Endothelial cell (in vitro differentiated cells): Measurements from ENCODE around the gene CRISPLD2. TPM values are rescaled to one million over a fixed set of nuclear protein-coding genes. Genes with fewer than 3 reads are reported as not detected.

Source experiments
- DNase-seq: peaks from one replicate; pipeline ENCODE4 v3.0.0; 2021; ENCODE audit warnings: low spot score
- H3K27ac Mint-ChIP-seq: one replicate; pipeline ENCODE4 v1.8.0; 2021; ENCODE audit warnings: mixed read lengths, inconsistent platforms; ENCODE audit not compliant: unreplicated experiment
- H3K27me3 Mint-ChIP-seq: one replicate; pipeline ENCODE4 v1.8.0; 2021; ENCODE audit warnings: mild to moderate bottlenecking, moderate library complexity, mixed read lengths, inconsistent platforms; ENCODE audit not compliant: unreplicated experiment
- H3K36me3 Mint-ChIP-seq: one replicate; pipeline ENCODE4 v1.8.0; 2021; ENCODE audit warnings: mild to moderate bottlenecking, low read depth, mixed read lengths, inconsistent platforms; ENCODE audit not compliant: unreplicated experiment
- H3K4me1 Mint-ChIP-seq: one replicate; pipeline ENCODE4 v1.8.0; 2021; ENCODE audit warnings: mild to moderate bottlenecking, mixed read lengths, inconsistent platforms; ENCODE audit not compliant: unreplicated experiment
- H3K4me3 Mint-ChIP-seq: one replicate; pipeline ENCODE4 v1.8.0; 2021; ENCODE audit warnings: mild to moderate bottlenecking, mixed read lengths, inconsistent platforms; ENCODE audit not compliant: unreplicated experiment
- H3K9me3 Mint-ChIP-seq: one replicate; pipeline ENCODE4 v1.8.0; 2021; ENCODE audit warnings: mixed read lengths, inconsistent platforms; ENCODE audit not compliant: unreplicated experiment
- total RNA-seq: library from RNA; stranded (reverse); fragmentation: NEBNext Ultra II Directional; extraction: Animal tissue kit (Norgen Biotek cat#: 25700); gene quantifications from one replicate; pipeline ENCODE4 v1.2.1, GENCODE V29; 2021; ENCODE audit not compliant: unreplicated experiment
- TF ChIP-seq, protein P1 (sequence below): fragments of 200-600 bp; sonication (generic); IDR thresholded peaks from one replicate; pipeline ENCODE4 v1.5.0; 2021; ENCODE audit warnings: antibody characterized with exemption; ENCODE audit not compliant: unreplicated experiment

CRISPLD2 gene
- total RNA-seq, 1 donor from 2014 or later: 0.54 TPM

DNA sequence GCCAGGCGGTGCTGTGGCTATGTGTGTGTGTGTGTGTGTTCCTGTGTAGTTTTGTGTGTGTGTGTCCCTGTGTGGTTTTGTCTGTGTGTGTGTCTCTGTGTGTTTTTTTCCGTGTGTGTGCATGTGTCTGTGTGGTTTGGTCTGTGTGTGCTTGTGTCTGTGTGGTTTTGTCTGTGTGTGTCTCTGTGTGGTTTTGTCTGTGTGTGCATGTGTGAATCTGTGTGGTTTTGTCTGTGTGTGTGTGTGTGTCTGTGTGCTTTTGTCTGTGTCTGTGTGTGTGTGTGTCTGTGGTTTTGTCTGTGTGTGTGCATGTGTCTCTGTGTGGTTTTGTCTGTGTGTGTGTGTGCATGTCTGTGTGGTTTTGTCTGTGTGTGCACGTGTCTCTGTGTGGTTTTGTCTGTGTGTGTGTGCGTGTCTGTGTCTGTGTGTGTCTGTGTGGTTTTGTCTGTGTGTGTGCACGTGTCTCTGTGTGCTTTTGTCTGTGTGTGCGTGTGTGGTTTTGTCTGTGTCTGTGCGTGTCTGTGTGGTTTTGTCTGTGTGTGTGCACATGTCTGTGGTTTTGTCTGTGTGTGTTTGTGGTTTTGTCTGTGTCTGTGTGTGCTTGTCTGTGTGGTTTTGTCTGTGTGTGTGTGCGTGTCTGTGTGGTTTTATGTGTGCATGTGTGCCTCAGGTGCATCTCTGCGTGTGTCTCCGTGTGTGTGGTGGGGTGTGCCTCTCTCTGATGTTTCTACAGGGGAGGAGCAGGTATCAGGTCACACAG is 129.2 kb downstream of the CRISPLD2 start:
- no peaks in the 10 kb centered on the region for H3K27me3 Mint-ChIP-seq
- peaks cover 7% of the 10 kb centered on the region for H3K4me1 Mint-ChIP-seq
- TF ChIP-seq, protein P1, sequence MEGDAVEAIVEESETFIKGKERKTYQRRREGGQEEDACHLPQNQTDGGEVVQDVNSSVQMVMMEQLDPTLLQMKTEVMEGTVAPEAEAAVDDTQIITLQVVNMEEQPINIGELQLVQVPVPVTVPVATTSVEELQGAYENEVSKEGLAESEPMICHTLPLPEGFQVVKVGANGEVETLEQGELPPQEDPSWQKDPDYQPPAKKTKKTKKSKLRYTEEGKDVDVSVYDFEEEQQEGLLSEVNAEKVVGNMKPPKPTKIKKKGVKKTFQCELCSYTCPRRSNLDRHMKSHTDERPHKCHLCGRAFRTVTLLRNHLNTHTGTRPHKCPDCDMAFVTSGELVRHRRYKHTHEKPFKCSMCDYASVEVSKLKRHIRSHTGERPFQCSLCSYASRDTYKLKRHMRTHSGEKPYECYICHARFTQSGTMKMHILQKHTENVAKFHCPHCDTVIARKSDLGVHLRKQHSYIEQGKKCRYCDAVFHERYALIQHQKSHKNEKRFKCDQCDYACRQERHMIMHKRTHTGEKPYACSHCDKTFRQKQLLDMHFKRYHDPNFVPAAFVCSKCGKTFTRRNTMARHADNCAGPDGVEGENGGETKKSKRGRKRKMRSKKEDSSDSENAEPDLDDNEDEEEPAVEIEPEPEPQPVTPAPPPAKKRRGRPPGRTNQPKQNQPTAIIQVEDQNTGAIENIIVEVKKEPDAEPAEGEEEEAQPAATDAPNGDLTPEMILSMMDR: no peak
- no peaks in the 10 kb centered on the region for H3K9me3 Mint-ChIP-seq
- H3K27ac Mint-ChIP-seq: no peak overlapping the region
- no peak overlapping the region for H3K4me3 Mint-ChIP-seq
- DNase-seq: no peak
- H3K36me3 Mint-ChIP-seq: no peaks in the 10 kb centered on the region

DNA sequence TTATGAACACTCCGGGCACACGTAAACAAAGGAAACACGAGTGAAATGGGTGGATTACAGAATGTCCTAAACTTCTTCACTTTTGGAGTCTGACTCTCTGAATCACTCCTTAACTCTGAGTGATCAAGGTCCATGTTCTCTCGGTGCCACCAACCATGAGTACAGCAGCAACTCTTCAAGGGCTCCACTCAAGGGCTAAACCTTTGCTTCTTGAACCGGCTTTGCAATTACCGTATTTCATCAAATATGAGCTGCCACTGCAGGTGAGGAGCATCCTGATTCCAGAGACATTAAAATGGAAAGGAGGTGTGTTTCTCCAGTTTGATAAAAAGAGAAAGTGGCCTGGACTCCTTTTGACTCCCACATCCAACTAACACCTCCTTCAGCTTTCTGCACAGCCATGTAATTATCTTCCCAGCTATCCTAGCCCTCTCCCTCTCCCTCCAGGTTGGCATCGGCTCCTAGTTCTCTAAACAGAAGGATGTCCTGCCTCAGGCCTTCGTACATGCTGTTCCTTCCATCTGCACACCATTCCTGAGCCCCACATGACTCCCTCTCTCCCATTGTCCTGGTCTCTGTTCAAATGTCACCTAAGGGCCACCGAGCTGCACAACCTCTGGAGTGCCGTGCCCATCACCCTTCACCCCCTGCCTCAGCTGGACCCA is 130.1 kb downstream of the CRISPLD2 start:
- DNase-seq: no peak
- no peaks in the 10 kb centered on the region for H3K27me3 Mint-ChIP-seq
- no peaks in the 10 kb centered on the region for H3K36me3 Mint-ChIP-seq
- peaks cover 7% of the 10 kb centered on the region for H3K4me1 Mint-ChIP-seq
- H3K9me3 Mint-ChIP-seq: no peaks in the 10 kb centered on the region
- no peak overlapping the region for H3K27ac Mint-ChIP-seq
- TF ChIP-seq, protein P1: no peak
- no peak overlapping the region for H3K4me3 Mint-ChIP-seq

DNA sequence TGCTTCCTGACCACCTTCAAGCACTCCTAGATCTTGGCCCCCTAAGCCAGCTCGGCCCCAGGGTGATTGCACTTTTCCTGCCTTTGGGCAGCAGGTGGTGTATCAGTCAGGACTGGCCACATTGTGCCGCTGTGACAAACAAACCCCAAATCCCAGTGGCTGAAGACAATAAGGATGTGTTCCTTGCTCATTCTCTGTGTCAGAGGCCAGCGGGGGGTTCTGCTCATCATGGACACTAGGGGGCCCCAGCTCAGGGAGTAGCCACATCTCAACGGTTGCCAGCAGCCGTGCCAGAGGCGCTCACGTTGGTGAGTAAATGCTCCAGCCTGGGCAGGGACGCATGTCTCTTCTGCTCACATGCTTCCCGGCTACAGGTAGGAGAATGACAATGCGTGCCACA is 131.1 kb downstream of the CRISPLD2 start:
- H3K4me3 Mint-ChIP-seq: no peak overlapping the region
- no peaks in the 10 kb centered on the region for H3K36me3 Mint-ChIP-seq
- no peak for DNase-seq
- no peaks in the 10 kb centered on the region for H3K9me3 Mint-ChIP-seq
- peaks cover 7% of the 10 kb centered on the region for H3K4me1 Mint-ChIP-seq
- TF ChIP-seq, protein P1: peak; percentile 18
- H3K27me3 Mint-ChIP-seq: no peaks in the 10 kb centered on the region
- no peak overlapping the region for H3K27ac Mint-ChIP-seq

DNA sequence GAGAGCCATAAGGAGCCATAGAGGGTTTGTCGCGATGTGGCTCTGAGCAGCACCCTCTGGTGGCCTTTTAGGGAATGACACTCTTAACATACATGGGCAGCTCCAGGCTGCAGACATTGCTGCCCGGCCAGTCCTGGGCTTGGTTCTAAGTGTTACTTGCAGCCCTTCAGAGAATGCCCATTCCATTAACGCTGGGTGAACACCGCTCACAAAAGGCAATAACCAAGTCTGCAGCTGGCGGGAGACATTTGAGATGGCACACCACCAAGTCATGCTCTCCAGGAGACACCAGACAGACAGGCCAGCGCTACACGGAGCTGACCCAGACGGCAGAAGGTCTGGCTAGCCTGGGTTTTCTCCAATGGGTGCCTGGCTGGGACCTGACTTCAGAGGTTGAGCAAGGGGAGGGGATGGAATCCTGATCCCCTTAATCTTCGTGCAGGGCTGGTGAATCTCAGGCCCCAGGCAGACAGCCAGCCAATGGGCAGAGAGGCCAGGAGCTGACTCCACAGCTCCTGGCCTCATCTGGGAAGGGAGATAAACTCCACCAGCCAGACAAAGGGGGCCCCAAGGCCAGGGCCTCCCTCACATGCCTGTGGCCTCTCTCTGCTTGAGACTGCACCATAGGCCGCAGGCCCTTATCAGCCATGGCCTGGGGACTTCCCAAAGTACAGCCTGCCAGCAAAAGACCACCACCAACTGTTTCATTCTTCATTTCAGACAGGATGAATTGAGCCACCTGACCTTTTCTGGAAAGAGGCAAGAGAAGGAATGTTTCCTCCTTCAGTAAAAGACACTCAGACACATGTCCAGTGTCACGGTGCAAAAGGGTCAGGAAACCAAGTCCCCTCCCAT is 132.8 kb downstream of the CRISPLD2 start:
- TF ChIP-seq, protein P1: peak; percentile 91
- no peaks in the 10 kb centered on the region for H3K9me3 Mint-ChIP-seq
- no peaks in the 10 kb centered on the region for H3K27me3 Mint-ChIP-seq
- H3K36me3 Mint-ChIP-seq: no peaks in the 10 kb centered on the region
- peak overlapping the region; percentile 36 for H3K27ac Mint-ChIP-seq
- peaks cover 7% of the 10 kb centered on the region for H3K4me1 Mint-ChIP-seq
- H3K4me3 Mint-ChIP-seq: no peak overlapping the region
- DNase-seq: peak; percentile 86
